ENCODE data around the gene SELENON. TPM values are rescaled to one million over a fixed set of nuclear protein-coding genes. Genes with fewer than 3 reads are reported as not detected.

The SELENON gene
- total and polyA plus RNA-seq, 12 donors: 8.7 to 105 (median 67.8) TPM

- DNase-seq: no peak
- H3K4me3 ChIP-seq: no peak overlapping the region
- no peak overlapping the region for H3K27ac ChIP-seq
- H3K36me3 ChIP-seq (replicated peaks in 1 of 2): peaks cover 0 to 16% of the 10 kb centered on the region in 2 donors
- 93 to 97% (median 96%) methylated on average over 8 to 15 of the region's 15 CpGs for WGBS, 4 donors
- no peaks in the 10 kb centered on the region for H3K4me1 ChIP-seq (replicated peaks in 1 of 2)
- intact Hi-C loops (cut with DNase I): no loop called here
- H3K9me3 ChIP-seq (replicated peaks in 1 of 3): no peaks in the 10 kb centered on the region
- no peaks in the 10 kb centered on the region for H3K27me3 ChIP-seq
- TF ChIP-seq POLR2A (IDR thresholded peaks at IDR 0.05) (no peak), CTCF (IDR thresholded peaks at IDR 0.05) (no peak)
These were observed 41.4 kb upstream of the SELENON start for GRCh38 chr1:25758466-25759070.

- peaks cover 0 to 15% of the 10 kb centered on the region in 2 donors for H3K36me3 ChIP-seq (replicated peaks in 1 of 2)
- no peak overlapping the region for H3K27ac ChIP-seq
- intact Hi-C loops (cut with DNase I): no loop called here
- H3K4me1 ChIP-seq (replicated peaks in 1 of 2): no peaks in the 10 kb centered on the region
- no peak overlapping the region for H3K4me3 ChIP-seq
- WGBS, 4 donors: 87 to 95% (median 92%) methylated on average over 10 to 11 of the region's 11 CpGs
- H3K27me3 ChIP-seq: no peaks in the 10 kb centered on the region
- no peaks in the 10 kb centered on the region for H3K9me3 ChIP-seq (replicated peaks in 1 of 3)
- DNase-seq: no peak
- TF ChIP-seq CTCF (IDR thresholded peaks at IDR 0.05) (no peak), POLR2A (IDR thresholded peaks at IDR 0.05) (no peak)
These were observed 39.8 kb upstream of the SELENON start for GRCh38 chr1:25760122-25760719.

GRCh38 chr1:25760871-25761270, 39.1 kb upstream of the SELENON start:
- 73 to 83% (median 77%) methylated on average over 5 of the region's 5 CpGs for WGBS, 4 donors
- TF ChIP-seq POLR2A (IDR thresholded peaks at IDR 0.05) (no peak), CTCF (IDR thresholded peaks at IDR 0.05) (no peak)
- Histone ChIP-seq H3K36me3 (replicated peaks in 1 of 2) (peaks cover 0 to 9% of the 10 kb centered on the region in 2 donors), H3K9me3 (replicated peaks in 1 of 3) (no peaks in the 10 kb centered on the region), H3K27ac (no peak overlapping the region), H3K4me1 (replicated peaks in 1 of 2) (no peaks in the 10 kb centered on the region), H3K4me3 (no peak overlapping the region), H3K27me3 (no peaks in the 10 kb centered on the region)
- DNase-seq: no peak
- intact Hi-C loops (cut with DNase I): no loop called here

- intact Hi-C loops (cut with DNase I): no loop called here
- Histone ChIP-seq H3K4me3 (no peak overlapping the region), H3K9me3 (replicated peaks in 1 of 3) (no peaks in the 10 kb centered on the region), H3K36me3 (replicated peaks in 1 of 2) (peaks cover 0 to 9% of the 10 kb centered on the region in 2 donors), H3K27me3 (no peaks in the 10 kb centered on the region), H3K27ac (no peak overlapping the region), H3K4me1 (replicated peaks in 1 of 2) (no peaks in the 10 kb centered on the region)
- 78 to 95% (median 88%) methylated on average over 7 to 10 of the region's 10 CpGs for WGBS, 4 donors
- TF ChIP-seq POLR2A (IDR thresholded peaks at IDR 0.05) (no peak), CTCF (IDR thresholded peaks at IDR 0.05) (no peak)
- no peak for DNase-seq
These were observed 36.5 kb upstream of the SELENON start for GRCh38 chr1:25763493-25763892.

Measured in adrenal gland (tissue), 12 donors.